CD4-positive, alpha-beta T cell (primary cell): ENCODE results near the gene FHDC1. TPM values are rescaled to one million over a fixed set of nuclear protein-coding genes. Genes with fewer than 3 reads are reported as not detected.

ENCODE experiments used
- ATAC-seq: fragments of 200-7000 bp; cut with Tn5 transposase; one replicate; pipeline ENCODE4 v1.10.0; 2022; ENCODE audit warnings: mild to moderate bottlenecking; ENCODE audit not compliant: poor library complexity
- CTCF ChIA-PET: fragments of 350-600 bp; sonication (Branson Sonifier 250); formaldehyde crosslinking; loops from one replicate; lab custom pipeline; 2021; ENCODE audit warnings: antibody characterized with exemption, inconsistent platforms; lab: Charles Lee
- POLR2A ChIA-PET: fragments of 350-600 bp; sonication (Branson Sonifier 250); formaldehyde crosslinking; loops from one replicate; lab custom pipeline; 2021; ENCODE audit warnings: antibody characterized with exemption, inconsistent platforms; lab: Charles Lee
- DNase-seq, 14 experiments: peaks; one replicate each; pipeline ENCODE4 v3.0.0-alpha.2; 2013 to 2020; ENCODE audit warnings: mixed read lengths in 2 of 14
- H3K27ac ChIP-seq, 2 donors: one replicate each; pipeline versions ENCODE4 v1.5.1 to v1.7.0; 2013; ENCODE audit warnings: low read length in 2 of 2, low read depth in 1 of 2, mild to moderate bottlenecking in 1 of 2
- H3K27me3 ChIP-seq, 2 experiments: 1 replicate in 1 of 2; 2 replicates in 1 of 2; pipeline versions ENCODE4 v1.6.1 to v1.7.0; 2013; ENCODE audit warnings: low read length in 2 of 2, control low read depth in 1 of 2, mild to moderate bottlenecking in 1 of 2, moderate library complexity in 1 of 2; ENCODE audit not compliant: insufficient read depth in 2 of 2, control insufficient read depth in 1 of 2
- H3K36me3 ChIP-seq: one replicate; pipeline ENCODE4 v1.6.1; 2013; ENCODE audit warnings: low read length, control low read depth; ENCODE audit not compliant: insufficient read depth
- H3K4me1 ChIP-seq: one replicate; pipeline ENCODE4 v1.6.1; 2013; ENCODE audit warnings: low read length, control low read depth; ENCODE audit not compliant: insufficient read depth
- H3K4me3 ChIP-seq: one replicate; pipeline ENCODE4 v1.5.1; 2013; ENCODE audit warnings: mild to moderate bottlenecking, low read length, moderate library complexity
- H3K9me3 ChIP-seq, 2 experiments: 1 replicate in 1 of 2; 2 replicates in 1 of 2; pipeline versions ENCODE4 v1.6.1 to v1.7.0; 2013; ENCODE audit warnings: low read length in 2 of 2, mild to moderate bottlenecking in 2 of 2, control low read depth in 1 of 2, moderate library complexity in 1 of 2; ENCODE audit not compliant: control insufficient read depth in 1 of 2, insufficient read depth in 1 of 2
- H3K27ac Mint-ChIP-seq: one replicate; pipeline ENCODE4 v1.8.0; 2020; ENCODE audit warnings: mixed read lengths
- H3K27me3 Mint-ChIP-seq: one replicate; pipeline ENCODE4 v1.8.0; 2021; ENCODE audit warnings: mixed read lengths
- H3K36me3 Mint-ChIP-seq: one replicate; pipeline ENCODE4 v1.8.0; 2021; ENCODE audit warnings: low read depth, mixed read lengths
- H3K4me1 Mint-ChIP-seq: one replicate; pipeline ENCODE4 v1.8.0; 2021; ENCODE audit warnings: low read depth, mixed read lengths
- H3K4me3 Mint-ChIP-seq: one replicate; pipeline ENCODE4 v1.8.0; 2020; ENCODE audit warnings: mild to moderate bottlenecking, mixed read lengths
- H3K9me3 Mint-ChIP-seq: one replicate; pipeline ENCODE4 v1.8.0; 2020; ENCODE audit warnings: mixed read lengths
- intact Hi-C, 2 experiments: fragments of 100-400 bp; cut with DNase I in 1 of 2; cut with micrococcal nuclease in 1 of 2; formaldehyde crosslinking; loops; one replicate each; pipeline versions ENCODE4 v1.15.1 to v1.9.0; 2023 to 2025; cut with DNase I, micrococcal nuclease
- total RNA-seq, 174 experiments: library from RNA in 2 of 174; stranded (reverse) in 2 of 174; gene quantifications; one replicate each; pipeline ENCODE4 v1.2.3 and lab custom pipeline; 2021 to 2026
- TF ChIP-seq, protein P1 (sequence below): fragments of 200-600 bp; IDR thresholded peaks from one replicate; pipeline ENCODE4 v1.8.0; 2022; ENCODE audit warnings: antibody characterized with exemption, mild to moderate bottlenecking

FHDC1 gene
- total RNA-seq, 2 experiments from 2014 or later: 0.03 TPM; not detected in 1

DNA sequence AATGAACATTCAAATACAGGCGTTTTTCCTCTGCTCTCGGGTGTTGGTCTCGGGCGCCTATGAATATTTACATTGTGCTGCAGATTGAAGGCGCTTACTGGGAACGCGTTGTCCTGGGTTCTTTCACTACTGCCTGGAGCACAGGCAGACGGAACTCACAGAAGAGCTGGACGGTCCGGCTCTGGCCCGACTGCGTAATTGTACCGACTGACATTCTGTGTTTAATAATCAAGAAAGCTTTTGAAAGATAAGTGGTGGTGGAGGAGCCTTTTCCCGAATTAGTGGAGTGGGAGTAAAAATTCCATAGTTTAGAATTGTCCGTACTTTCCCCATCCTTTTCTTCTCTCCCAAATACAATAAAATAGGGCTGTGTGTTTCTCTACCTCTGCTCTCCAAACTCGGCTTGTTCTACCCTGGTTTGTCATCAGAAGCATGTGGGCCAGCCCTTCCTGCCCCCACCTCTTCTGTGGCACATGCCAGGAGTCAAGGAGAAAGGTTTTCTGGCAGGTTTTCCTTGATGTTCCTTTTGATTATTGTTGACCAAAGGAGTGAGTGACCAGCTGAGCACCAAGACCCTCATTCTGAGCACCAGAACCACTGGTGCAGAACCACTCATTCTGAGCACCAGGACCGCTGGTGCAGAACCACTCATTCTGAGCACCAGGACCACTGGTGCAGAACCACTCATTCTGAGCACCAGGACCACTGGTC lies 2.3 kb downstream of the FHDC1 start:
- Histone ChIP-seq H3K9me3 (peaks cover 0 to 5% of the 10 kb centered on the region in 2 experiments), H3K27ac (no peak overlapping the region), H3K27me3 (peaks cover 51 to 57% of the 10 kb centered on the region in 2 experiments), H3K4me3 (peak overlapping the region; percentile 40), H3K4me1 (peaks cover 22% of the 10 kb centered on the region), H3K36me3 (no peaks in the 10 kb centered on the region)
- Mint-ChIP-seq H3K9me3 (no peaks in the 10 kb centered on the region), H3K4me3 (peak overlapping the region; percentile 85), H3K27me3 (peaks cover 66% of the 10 kb centered on the region), H3K36me3 (no peaks in the 10 kb centered on the region), H3K27ac (no peak overlapping the region), H3K4me1 (peaks cover 24% of the 10 kb centered on the region)
- TF ChIP-seq, protein P1, sequence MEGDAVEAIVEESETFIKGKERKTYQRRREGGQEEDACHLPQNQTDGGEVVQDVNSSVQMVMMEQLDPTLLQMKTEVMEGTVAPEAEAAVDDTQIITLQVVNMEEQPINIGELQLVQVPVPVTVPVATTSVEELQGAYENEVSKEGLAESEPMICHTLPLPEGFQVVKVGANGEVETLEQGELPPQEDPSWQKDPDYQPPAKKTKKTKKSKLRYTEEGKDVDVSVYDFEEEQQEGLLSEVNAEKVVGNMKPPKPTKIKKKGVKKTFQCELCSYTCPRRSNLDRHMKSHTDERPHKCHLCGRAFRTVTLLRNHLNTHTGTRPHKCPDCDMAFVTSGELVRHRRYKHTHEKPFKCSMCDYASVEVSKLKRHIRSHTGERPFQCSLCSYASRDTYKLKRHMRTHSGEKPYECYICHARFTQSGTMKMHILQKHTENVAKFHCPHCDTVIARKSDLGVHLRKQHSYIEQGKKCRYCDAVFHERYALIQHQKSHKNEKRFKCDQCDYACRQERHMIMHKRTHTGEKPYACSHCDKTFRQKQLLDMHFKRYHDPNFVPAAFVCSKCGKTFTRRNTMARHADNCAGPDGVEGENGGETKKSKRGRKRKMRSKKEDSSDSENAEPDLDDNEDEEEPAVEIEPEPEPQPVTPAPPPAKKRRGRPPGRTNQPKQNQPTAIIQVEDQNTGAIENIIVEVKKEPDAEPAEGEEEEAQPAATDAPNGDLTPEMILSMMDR: no peak
- ATAC-seq (no peak), DNase-seq (no peak)
- CTCF ChIA-PET: no interaction called here
- intact Hi-C loops: no loop called here
- POLR2A ChIA-PET: interaction anchor here (1.0 kb wide), 1 partner anchor 159 kb away, joined by 3 read pairs; the partner anchor contains the start of genes ARFIP1 and TIGD4

DNA sequence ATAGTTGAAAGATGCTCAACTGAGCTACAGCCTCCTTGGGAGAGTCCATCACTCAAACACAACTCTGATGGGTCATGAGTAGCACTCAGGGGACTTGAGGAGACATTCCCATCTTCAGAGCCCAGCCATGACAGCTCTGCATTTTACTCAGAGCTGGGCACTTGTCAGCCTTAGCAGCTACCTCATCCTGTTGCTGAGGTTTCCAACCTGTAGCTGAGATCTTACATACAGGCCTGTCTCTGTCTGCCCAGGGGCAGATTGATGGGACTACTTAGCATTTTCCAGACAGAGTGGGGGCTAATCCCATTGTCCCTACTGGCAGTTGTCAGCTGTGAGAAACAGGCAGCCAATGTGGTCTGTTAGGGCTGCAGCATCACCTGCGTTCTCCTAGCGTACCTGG lies 3.5 kb downstream of the FHDC1 start:
- POLR2A ChIA-PET: no interaction called here
- Histone ChIP-seq H3K27ac (no peak overlapping the region), H3K4me3 (no peak overlapping the region), H3K9me3 (peaks cover 0 to 5% of the 10 kb centered on the region in 2 experiments), H3K36me3 (no peaks in the 10 kb centered on the region), H3K27me3 (peaks cover 44% of the 10 kb centered on the region in 2 experiments), H3K4me1 (peaks cover 22% of the 10 kb centered on the region)
- no peak for DNase-seq
- TF ChIP-seq, protein P1: no peak
- CTCF ChIA-PET: no interaction called here
- H3K9me3 Mint-ChIP-seq: no peaks in the 10 kb centered on the region
- no peak overlapping the region for H3K27ac Mint-ChIP-seq
- no peak overlapping the region for H3K4me3 Mint-ChIP-seq
- H3K27me3 Mint-ChIP-seq: peaks cover 54% of the 10 kb centered on the region
- ATAC-seq: no peak
- intact Hi-C loops: no loop called here
- H3K4me1 Mint-ChIP-seq: peaks cover 21% of the 10 kb centered on the region
- no peaks in the 10 kb centered on the region for H3K36me3 Mint-ChIP-seq

DNA sequence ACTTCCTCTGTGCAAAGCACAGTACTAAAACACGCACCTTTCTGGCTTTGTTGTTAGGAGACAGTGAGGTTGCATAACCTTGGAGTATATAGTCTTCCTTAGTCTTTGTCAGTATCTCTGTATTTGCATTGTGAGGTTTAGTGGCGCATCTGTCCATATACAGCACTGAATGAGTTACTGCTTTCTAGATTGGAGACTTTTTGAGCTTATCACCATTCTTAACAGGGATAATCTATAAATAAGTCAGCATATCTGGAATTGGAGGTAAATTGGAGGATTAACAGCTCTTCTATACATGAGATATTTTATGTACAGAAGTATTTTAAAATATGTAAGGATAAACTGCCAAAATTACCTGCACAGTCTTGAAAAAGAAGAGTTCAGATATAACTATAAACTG lies 4.3 kb downstream of the FHDC1 start:
- Mint-ChIP-seq H3K9me3 (no peaks in the 10 kb centered on the region), H3K27me3 (peaks cover 50% of the 10 kb centered on the region), H3K4me1 (peaks cover 13% of the 10 kb centered on the region), H3K36me3 (no peaks in the 10 kb centered on the region), H3K4me3 (no peak overlapping the region), H3K27ac (no peak overlapping the region)
- peaks cover 0 to 5% of the 10 kb centered on the region in 2 experiments for H3K9me3 ChIP-seq
- H3K4me1 ChIP-seq: peaks cover 21% of the 10 kb centered on the region
- ChIA-PET CTCF (interaction anchor here (1.3 kb wide), 1 partner anchor 35 kb away, joined by 3 read pairs; no protein-coding TSS in a partner anchor), POLR2A (no interaction called here)
- H3K36me3 ChIP-seq: no peaks in the 10 kb centered on the region
- intact Hi-C loops: no loop called here
- TF ChIP-seq, protein P1: no peak
- DNase-seq (no peak), ATAC-seq (no peak)
- peaks cover 36% of the 10 kb centered on the region in 2 experiments for H3K27me3 ChIP-seq
- H3K4me3 ChIP-seq: no peak overlapping the region
- no peak overlapping the region for H3K27ac ChIP-seq
